Gastrocnemius medialis (tissue), 4 donors: ENCODE data around the gene ROBO1. TPM values are rescaled to one million over a fixed set of nuclear protein-coding genes. Genes with fewer than 3 reads are reported as not detected.

Experiments used
- ATAC-seq, 2 donors: fragments of 150-250 bp; one replicate each; pipeline ENCODE4 v1.9.1; 2016
- DNase-seq, 2 donors: peaks; one replicate each; pipeline ENCODE4 v3.0.0-alpha.2; 2019
- H3K27ac ChIP-seq, 4 donors: fragments of 200-600 bp; sonication (generic); 1 replicate in 1 of 4; 2 replicates in 3 of 4; pipeline ENCODE4 v1.5.1; 2016 to 2018; ENCODE audit warnings: mild to moderate bottlenecking in 2 of 4, moderate library complexity in 1 of 4
- H3K27me3 ChIP-seq, 3 donors: fragments of 200-600 bp; sonication (generic) in 2 of 3; 1 replicate in 1 of 3; 2 replicates in 2 of 3; pipeline versions ENCODE4 v1.5.1 to v1.6.0; 2016 to 2019; ENCODE audit warnings: mild to moderate bottlenecking in 1 of 3, moderate library complexity in 1 of 3
- H3K36me3 ChIP-seq, 2 donors: fragments of 200-600 bp; sonication (generic) in 1 of 2; one replicate each; pipeline ENCODE4 v1.5.1; 2017 to 2018
- H3K4me1 ChIP-seq, 2 donors: fragments of 200-600 bp; sonication (generic) in 1 of 2; one replicate each; pipeline ENCODE4 v1.5.1; 2016 to 2017; ENCODE audit warnings: mild to moderate bottlenecking in 2 of 2
- H3K4me3 ChIP-seq, 4 donors: fragments of 200-600 bp; sonication (generic) in 3 of 4; 1 replicate in 1 of 4; 2 replicates in 3 of 4; pipeline ENCODE4 v1.5.1; 2016 to 2019; ENCODE audit warnings: mild to moderate bottlenecking in 2 of 4
- H3K9me3 ChIP-seq, 3 donors: fragments of 200-600 bp; sonication (generic) in 2 of 3; 1 replicate in 1 of 3; 2 replicates in 2 of 3; pipeline ENCODE4 v1.5.1; 2016 to 2019
- CTCF ChIP-seq, 5 experiments: fragments of 450-650 bp in 3 of 5; fragments of 200-600 bp in 2 of 5; sonication (generic) in 2 of 5; IDR thresholded peaks in 4 of 5; conservative IDR thresholded peaks in 1 of 5; 1 replicate in 4 of 5; 2 replicates in 1 of 5; pipeline ENCODE4 v1.5.1; 2016 to 2019; ENCODE audit warnings: antibody characterized with exemption in 5 of 5, mild to moderate bottlenecking in 3 of 5, moderate library complexity in 3 of 5
- POLR2A ChIP-seq, 2 donors: fragments of 450-650 bp; IDR thresholded peaks; one replicate each; pipeline ENCODE4 v1.6.1; 2017; ENCODE audit warnings: antibody characterized with exemption in 2 of 2, mild to moderate bottlenecking in 2 of 2, moderate library complexity in 2 of 2
- in situ Hi-C, 4 donors: fragments of 200-750 bp; cut with MboI; loops; one replicate each; pipeline versions ENCODE4 v1.15.0 to v1.8.0; 2017; ENCODE audit warnings: low sequenced_read_pairs in 4 of 4
- intact Hi-C: fragments of 100-400 bp; cut with DNase I; formaldehyde crosslinking; loops from one replicate; pipeline ENCODE4 v1.15.1; 2023; ENCODE audit warnings: low total_unique reads
- total RNA-seq, 4 donors: library from RNA; depleted of rRNA; stranded (reverse); fragments of >200 nt; gene quantifications; one replicate each; pipeline versions ENCODE4 v1.1.0 to v1.2.3, GENCODE V29; 2016

ROBO1 gene
- total RNA-seq, 4 donors from 2014 or later = 4.2 to 16.0 (median 9.5) TPM

GRCh38 chr3:79236496-79236895 lies 531.3 kb downstream of the ROBO1 start:
- in situ Hi-C loops = no loop called here
- H3K27ac ChIP-seq = no peak overlapping the region
- no peaks in the 10 kb centered on the region for H3K36me3 ChIP-seq
- no peaks in the 10 kb centered on the region for H3K9me3 ChIP-seq
- TF ChIP-seq POLR2A (IDR thresholded peaks at IDR 0.05) (no peak), CTCF (IDR thresholded peaks at IDR 0.05 in 4 of 5, conservative IDR thresholded peaks at IDR 0.05 in 1 of 5) (no peak)
- ATAC-seq (no peak), DNase-seq (no peak)
- H3K27me3 ChIP-seq = no peaks in the 10 kb centered on the region
- H3K4me1 ChIP-seq = no peaks in the 10 kb centered on the region
- no peak overlapping the region for H3K4me3 ChIP-seq
- intact Hi-C loops = no loop called here

GRCh38 chr3:79233431-79234060 lies 534.3 kb downstream of the ROBO1 start:
- in situ Hi-C loops (no loop called here), intact Hi-C loops (no loop called here)
- no peaks in the 10 kb centered on the region for H3K4me1 ChIP-seq
- H3K36me3 ChIP-seq = no peaks in the 10 kb centered on the region
- H3K4me3 ChIP-seq = no peak overlapping the region
- no peaks in the 10 kb centered on the region for H3K27me3 ChIP-seq
- no peak overlapping the region for H3K27ac ChIP-seq
- no peaks in the 10 kb centered on the region for H3K9me3 ChIP-seq
- no peak for DNase-seq
- TF ChIP-seq CTCF (IDR thresholded peaks at IDR 0.05 in 4 of 5, conservative IDR thresholded peaks at IDR 0.05 in 1 of 5) = no peak
- TF ChIP-seq POLR2A (IDR thresholded peaks at IDR 0.05) = no peak
- ATAC-seq = no peak

DNA sequence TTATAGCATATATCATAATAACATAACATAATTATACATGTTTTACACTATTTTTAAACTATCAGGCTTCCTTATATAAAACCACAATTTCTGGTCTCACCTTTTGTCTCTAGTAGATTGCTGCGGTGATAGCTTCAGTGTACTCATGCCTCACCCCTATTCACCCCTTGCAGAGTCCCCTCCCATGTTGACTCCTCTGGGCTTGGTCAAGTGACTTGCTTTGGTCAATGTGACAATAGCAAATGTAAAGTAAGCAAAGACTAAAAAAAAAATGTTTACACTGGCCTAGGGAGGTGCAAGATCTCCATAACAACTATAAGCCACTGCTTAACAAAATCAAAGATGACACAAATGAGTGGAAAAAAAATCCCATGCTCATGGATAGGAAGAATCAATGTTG lies 537.5 kb downstream of the ROBO1 start:
- no peak overlapping the region for H3K4me3 ChIP-seq
- DNase-seq = no peak
- in situ Hi-C loops (no loop called here), intact Hi-C loops (no loop called here)
- H3K27me3 ChIP-seq = no peaks in the 10 kb centered on the region
- H3K27ac ChIP-seq = no peak overlapping the region
- H3K4me1 ChIP-seq = no peaks in the 10 kb centered on the region
- TF ChIP-seq POLR2A (IDR thresholded peaks at IDR 0.05) = no peak
- no peak for TF ChIP-seq CTCF (IDR thresholded peaks at IDR 0.05 in 4 of 5, conservative IDR thresholded peaks at IDR 0.05 in 1 of 5)
- no peaks in the 10 kb centered on the region for H3K36me3 ChIP-seq
- no peak for ATAC-seq
- no peaks in the 10 kb centered on the region for H3K9me3 ChIP-seq

DNA sequence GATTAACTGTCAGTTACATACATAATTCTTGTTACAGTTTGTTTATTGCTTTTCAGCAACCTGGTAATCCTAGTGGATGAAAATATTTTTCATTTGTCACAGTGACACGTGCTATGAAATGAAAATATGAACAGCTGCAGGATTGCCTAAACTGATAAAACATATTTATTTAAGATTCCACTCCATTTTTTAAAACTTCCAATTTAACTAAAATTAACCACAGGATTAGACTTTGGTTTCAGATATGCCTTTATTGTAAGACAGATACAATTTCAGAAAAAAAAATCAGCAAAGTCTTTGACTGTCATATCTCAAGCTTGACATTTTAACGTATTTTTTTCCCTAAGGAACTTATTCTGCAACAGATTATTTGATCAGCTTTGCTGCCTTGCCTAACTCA lies 550.7 kb downstream of the ROBO1 start:
- intact Hi-C loops (no loop called here), in situ Hi-C loops (no loop called here)
- H3K36me3 ChIP-seq = no peaks in the 10 kb centered on the region
- H3K9me3 ChIP-seq = no peaks in the 10 kb centered on the region
- TF ChIP-seq POLR2A (IDR thresholded peaks at IDR 0.05) (no peak), CTCF (IDR thresholded peaks at IDR 0.05 in 4 of 5, conservative IDR thresholded peaks at IDR 0.05 in 1 of 5) (no peak)
- no peak overlapping the region for H3K4me3 ChIP-seq
- H3K27ac ChIP-seq = no peak overlapping the region
- H3K4me1 ChIP-seq = no peaks in the 10 kb centered on the region
- DNase-seq (no peak), ATAC-seq (no peak)
- H3K27me3 ChIP-seq = no peaks in the 10 kb centered on the region

DNA sequence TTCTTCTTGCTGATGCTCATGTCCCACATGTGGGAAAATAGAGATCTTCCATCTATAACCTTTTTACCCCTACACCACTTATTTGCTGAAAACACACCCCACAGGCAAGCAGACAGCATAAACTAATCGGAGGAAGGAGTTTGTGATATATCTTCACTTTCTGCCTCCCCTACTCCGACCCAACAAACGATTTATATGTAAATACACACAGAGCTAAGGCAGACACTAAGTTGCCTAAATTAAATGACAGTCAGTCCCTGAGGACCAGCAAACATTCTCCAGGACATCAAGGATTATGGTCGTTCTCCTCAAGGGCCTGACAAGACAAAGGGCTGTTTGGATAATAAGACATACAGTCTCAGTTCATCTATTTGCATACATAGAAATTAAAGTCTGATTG lies 552.5 kb downstream of the ROBO1 start:
- no peaks in the 10 kb centered on the region for H3K27me3 ChIP-seq
- in situ Hi-C loops = no loop called here
- no peak for TF ChIP-seq POLR2A (IDR thresholded peaks at IDR 0.05)
- no peak for TF ChIP-seq CTCF (IDR thresholded peaks at IDR 0.05 in 4 of 5, conservative IDR thresholded peaks at IDR 0.05 in 1 of 5)
- no peaks in the 10 kb centered on the region for H3K9me3 ChIP-seq
- no peaks in the 10 kb centered on the region for H3K4me1 ChIP-seq
- intact Hi-C loops = no loop called here
- no peak for ATAC-seq
- H3K36me3 ChIP-seq = no peaks in the 10 kb centered on the region
- no peak overlapping the region for H3K4me3 ChIP-seq
- no peak for DNase-seq
- no peak overlapping the region for H3K27ac ChIP-seq
